Stimulated activated CD8-positive, alpha-beta memory T cell treated with anti-CD3 and anti-CD28 coated beads, Interleukin-2, amount 100 ng/mL, for 48 hours (primary cell): ENCODE results near the gene TSPAN10.

Experiments used
- DNase-seq, 2 donors: peaks; one replicate each; pipeline ENCODE4 v3.0.0-alpha.2; 2020; ENCODE audit warnings: low read depth in 2 of 2

The TSPAN10 gene

GRCh38 chr17:81687770-81688541, 51.0 kb downstream of the TSPAN10 start:
- no peak for DNase-seq

DNA sequence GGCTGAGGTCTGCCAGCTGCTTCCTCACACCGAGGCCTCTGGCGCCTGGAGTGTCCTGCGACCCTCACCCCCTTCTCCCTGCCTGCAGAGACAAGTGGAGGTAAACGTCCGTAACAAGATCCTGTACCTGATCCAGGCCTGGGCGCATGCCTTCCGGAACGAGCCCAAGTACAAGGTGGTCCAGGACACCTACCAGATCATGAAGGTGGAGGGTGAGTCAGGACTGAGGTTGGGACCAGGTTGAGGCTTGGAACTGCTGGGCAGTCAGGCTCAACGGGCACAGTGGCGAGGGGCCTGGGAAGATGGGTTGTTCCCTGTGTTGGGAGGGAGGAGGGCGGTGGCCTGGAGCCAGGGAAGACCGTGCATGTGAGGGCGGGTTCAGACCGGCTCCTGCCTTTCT, 51.6 kb downstream of the TSPAN10 start:
- no peak for DNase-seq

DNA sequence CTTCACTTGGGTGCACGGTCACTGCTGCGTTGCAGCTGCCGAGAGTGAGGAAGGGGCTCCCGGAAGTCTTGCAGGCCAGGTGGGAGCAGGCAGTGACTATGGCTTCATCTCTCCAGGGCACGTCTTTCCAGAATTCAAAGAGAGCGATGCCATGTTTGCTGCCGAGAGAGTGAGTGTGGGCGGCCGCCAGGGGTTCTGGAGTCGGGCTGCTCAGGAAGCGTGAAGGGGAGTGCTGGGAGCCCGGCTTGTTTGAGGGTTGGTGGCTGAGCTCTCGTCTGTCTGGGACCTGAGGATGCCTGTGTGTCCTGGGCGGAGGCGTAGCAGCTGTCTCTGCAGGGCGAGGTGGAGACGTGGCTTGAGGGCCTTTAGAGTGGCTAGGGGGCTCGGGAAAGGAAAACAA, 53.1 kb downstream of the TSPAN10 start:
- DNase-seq, result no peak

DNA sequence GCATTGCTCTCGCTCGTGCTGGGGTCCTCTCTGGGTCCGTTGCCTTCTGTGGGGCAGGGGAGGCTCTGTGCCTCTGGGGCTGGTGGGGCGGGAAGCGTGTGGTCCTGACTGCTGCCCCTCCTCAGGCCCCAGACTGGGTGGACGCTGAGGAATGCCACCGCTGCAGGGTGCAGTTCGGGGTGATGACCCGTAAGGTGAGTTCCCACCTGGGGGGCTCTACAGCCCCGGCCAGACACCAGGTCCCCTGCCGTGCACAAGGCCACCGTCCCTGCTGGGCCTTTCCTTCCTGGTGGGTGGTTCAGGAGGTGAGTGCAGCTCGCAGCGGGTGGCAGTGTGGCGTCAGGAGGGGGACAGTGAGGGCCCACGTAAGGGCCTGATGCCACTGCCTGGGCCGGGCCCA, 53.6 kb downstream of the TSPAN10 start:
- DNase-seq, result no peak

- no peak for DNase-seq
These were observed 54.2 kb downstream of the TSPAN10 start for GRCh38 chr17:81691196-81691595.

GRCh38 chr17:81691608-81692007, 54.6 kb downstream of the TSPAN10 start:
- DNase-seq, result no peak

DNA sequence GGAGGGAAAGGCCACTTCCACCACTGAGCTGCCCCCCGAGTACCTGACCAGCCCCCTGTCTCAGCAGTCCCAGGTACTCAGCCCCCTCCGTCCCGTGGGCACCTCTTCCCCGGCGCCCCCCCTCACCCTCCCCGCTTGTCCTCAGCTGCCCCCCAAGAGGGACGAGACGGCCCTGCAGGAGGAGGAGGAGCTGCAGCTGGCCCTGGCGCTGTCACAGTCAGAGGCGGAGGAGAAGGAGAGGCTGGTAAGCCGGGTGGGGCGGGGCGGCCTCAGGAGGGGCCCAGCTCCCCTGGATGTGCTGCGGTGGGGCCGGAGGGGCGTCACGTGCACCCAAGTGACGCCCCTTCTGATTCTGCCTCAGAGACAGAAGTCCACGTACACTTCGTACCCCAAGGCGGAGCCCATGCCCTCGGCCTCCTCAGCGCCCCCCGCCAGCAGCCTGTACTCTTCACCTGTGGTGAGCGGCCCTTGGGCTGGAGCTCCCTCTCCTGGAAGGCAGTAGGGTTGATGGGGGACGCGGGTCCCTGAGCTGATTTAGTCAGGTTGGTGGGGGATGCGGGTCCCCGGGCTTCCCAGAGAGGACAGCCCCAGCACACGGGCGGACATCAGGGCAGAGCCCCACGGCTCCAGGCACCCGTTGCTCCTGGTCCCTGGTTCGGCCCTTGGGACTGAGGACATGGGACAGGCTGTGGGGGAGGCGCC, 56.7 kb downstream of the TSPAN10 start:
- DNase-seq, result no peak

DNA sequence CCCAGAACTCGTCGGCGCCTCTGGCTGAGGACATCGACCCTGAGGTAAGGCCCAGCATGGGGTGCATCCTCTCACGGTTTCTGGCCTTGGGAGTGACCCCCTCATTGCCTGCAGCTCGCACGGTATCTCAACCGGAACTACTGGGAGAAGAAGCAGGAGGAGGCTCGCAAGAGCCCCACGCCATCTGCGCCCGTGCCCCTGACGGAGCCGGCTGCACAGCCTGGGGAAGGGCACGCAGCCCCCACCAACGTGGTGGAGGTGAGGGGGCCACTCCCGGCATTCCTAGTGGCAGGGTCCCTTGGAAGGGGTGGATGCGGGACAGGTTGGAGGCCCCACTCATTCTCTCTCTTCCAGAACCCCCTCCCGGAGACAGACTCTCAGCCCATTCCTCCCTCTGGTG, 57.8 kb downstream of the TSPAN10 start:
- DNase-seq, result no peak

DNA sequence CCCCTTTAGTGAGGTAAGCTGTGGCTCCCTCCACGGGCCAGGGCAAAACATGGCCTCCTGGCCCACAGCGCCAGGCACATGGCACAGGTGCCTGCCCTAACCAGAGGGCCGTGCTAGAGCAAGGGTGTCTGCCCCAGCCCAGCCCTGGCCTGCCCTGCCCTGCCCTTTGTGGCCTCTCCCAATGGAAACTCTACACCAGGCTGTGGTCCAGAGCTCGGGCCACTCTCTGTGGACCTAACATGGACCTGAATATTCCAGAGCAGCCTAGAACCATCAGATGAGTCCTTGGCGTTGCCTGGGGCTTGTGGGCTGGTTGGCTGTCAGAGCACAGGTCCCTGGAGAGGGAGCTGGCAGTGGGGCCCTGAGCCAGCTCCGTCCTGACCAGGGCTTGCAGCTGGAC, 58.2 kb downstream of the TSPAN10 start:
- DNase-seq, result no peak

- no peak for DNase-seq
These were observed 58.8 kb downstream of the TSPAN10 start for GRCh38 chr17:81695801-81696200.

- no peak for DNase-seq
These were observed 59.4 kb downstream of the TSPAN10 start for GRCh38 chr17:81696218-81696941.

DNA sequence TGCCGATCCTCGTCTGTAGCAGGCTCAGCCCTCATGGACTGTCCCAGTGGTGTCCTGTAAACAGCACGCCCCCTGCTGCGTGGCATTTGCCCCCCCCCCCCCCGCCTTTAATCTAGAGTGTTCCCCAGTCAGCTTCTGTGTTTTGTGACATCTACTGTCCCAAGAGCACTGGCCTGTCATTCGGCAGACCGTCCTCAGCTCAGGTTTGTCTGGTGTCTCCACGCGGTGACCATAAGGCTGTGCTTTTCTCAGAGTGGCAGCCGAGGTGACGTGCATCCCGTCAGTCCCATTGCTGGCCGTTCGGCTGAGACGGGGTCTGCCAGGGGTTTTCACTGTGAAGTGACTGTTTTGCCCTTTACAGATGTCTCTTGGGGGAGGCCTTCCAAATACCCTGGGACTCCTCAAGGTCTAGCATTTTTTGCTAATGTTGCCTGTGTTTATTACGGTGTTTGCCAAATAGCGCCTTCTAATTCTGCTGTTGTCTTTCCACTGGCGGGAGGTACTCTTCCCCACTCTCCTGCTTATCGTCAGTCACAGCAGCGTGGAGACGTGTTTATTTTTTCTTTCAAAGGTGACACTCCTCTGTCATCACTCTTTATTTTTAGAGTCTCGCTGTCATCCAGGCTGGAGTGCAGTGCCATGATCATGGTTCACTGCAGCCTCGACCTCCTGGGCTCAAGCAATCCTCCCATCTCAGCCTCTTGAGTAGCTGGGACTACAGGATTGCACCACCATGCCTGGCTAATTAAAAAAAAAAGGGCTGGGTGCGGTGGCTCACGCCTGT, 60.5 kb downstream of the TSPAN10 start:
- no peak for DNase-seq
